ENCODE measurements around the gene CEP63. TPM values are rescaled to one million over a fixed set of nuclear protein-coding genes. Genes with fewer than 3 reads are reported as not detected.
A peak's percentile ranks its signal among the peaks of the same experiment; 100 is the strongest.
"Not testable (repeated sequence)": the region's sequence is repeated elsewhere in the genome, so short reads cannot be mapped to it uniquely, and the experiment has no call there.

Gene CEP63
- total and polyA plus RNA-seq, 2 experiments from 2014 or later, result 15.8 to 237 TPM

DNA sequence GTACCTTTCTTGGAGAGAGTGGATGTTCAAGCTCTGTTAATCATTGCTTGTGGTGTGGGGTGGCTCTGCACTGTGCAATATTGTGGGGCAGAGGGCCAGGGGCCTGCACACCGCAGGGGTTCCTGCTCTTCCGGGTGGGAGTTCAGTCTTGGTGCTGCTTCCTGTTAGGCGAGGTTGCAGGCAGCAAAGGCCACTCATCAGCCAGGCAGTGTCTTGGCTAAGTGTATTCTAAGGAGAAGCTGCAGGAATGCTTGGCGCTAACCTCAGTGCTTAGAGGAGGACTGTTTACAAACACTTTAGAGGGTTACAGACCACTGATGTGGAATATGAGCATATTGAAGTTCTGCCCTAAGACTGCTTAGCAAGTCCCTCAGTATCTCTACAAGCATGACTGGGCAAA is 81.7 kb downstream of the CEP63 start:
- no peaks in the 10 kb centered on the region for H3K9me2 ChIP-seq (replicated peaks; ENCODE audit: insufficient read depth)
- H3K27me3 ChIP-seq, result no peaks in the 10 kb centered on the region
- no peaks in the 10 kb centered on the region for H4K20me1 ChIP-seq (ENCODE audit: insufficient read depth, poor library complexity, severe bottlenecking)
- no peaks in the 10 kb centered on the region for H3K4me1 ChIP-seq (ENCODE audit: insufficient read depth)
- no peaks in the 10 kb centered on the region for H3K36me3 ChIP-seq (replicated peaks; ENCODE audit: insufficient read depth, low read depth)
- no peak overlapping the region for H3K4me3 ChIP-seq
- DNase-seq (ENCODE audit: low spot score), result no peak
- no peak for TF ChIP-seq CTCF (IDR thresholded peaks at IDR 0.05; ENCODE audit: poor library complexity)
- TF ChIP-seq EZH2 (IDR thresholded peaks at IDR 0.05; ENCODE audit: borderline replicate concordance), result no peak
- TF ChIP-seq EZH2phosphoT487 (IDR thresholded peaks at IDR 0.05; ENCODE audit: low read depth, severe bottlenecking, unreplicated experiment), result no peak
- 92% methylated on average over 4 of the region's 4 CpGs for WGBS (ENCODE audit: low lambda C conversion rate, missing lambda C conversion rate)
- H3K79me2 ChIP-seq, result no peaks in the 10 kb centered on the region
- no peak overlapping the region for H3K27ac ChIP-seq
- no peak overlapping the region for H2AFZ ChIP-seq
- no peaks in the 10 kb centered on the region for H3K9me3 ChIP-seq (ENCODE audit: low read depth)
- no peak overlapping the region for H3K4me2 ChIP-seq

GRCh38 chr3:134568790-134569189 is 82.9 kb downstream of the CEP63 start:
- no peak for TF ChIP-seq EZH2phosphoT487 (IDR thresholded peaks at IDR 0.05; ENCODE audit: low read depth, severe bottlenecking, unreplicated experiment)
- no peak for TF ChIP-seq EZH2 (IDR thresholded peaks at IDR 0.05; ENCODE audit: borderline replicate concordance)
- no peak for TF ChIP-seq CTCF (IDR thresholded peaks at IDR 0.05; ENCODE audit: poor library complexity)
- 79% methylated on average over 6 of the region's 6 CpGs for WGBS (ENCODE audit: low lambda C conversion rate, missing lambda C conversion rate)
- no peaks in the 10 kb centered on the region for H3K36me3 ChIP-seq (replicated peaks; ENCODE audit: insufficient read depth, low read depth)

DNA sequence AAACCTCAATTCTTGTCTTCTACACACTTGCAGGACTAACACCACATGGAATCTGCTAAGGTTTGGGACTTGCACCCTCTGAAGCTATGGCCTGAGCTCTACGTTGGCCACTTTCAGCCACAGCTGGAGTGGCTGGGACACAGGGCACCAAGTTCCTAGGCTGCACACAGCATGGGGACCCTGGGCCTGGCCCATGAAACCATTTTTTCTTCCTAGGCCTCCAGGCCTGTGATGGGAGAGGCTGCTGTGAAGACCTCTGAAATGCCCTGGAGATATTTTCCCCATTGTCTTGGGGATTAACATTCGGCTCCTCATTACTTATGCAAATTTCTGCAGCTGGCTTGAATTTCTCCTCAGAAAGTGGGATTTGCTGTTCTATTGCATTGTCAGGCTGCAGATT is 84.0 kb downstream of the CEP63 start:
- not testable (repeated sequence) for DNase-seq (ENCODE audit: low spot score); H3K4me1 ChIP-seq (ENCODE audit: insufficient read depth); H3K36me3 ChIP-seq (replicated peaks; ENCODE audit: insufficient read depth, low read depth); H4K20me1 ChIP-seq (ENCODE audit: insufficient read depth, poor library complexity, severe bottlenecking); H3K9me3 ChIP-seq (ENCODE audit: low read depth); H3K4me2 ChIP-seq; H3K9me2 ChIP-seq (replicated peaks; ENCODE audit: insufficient read depth); H3K27ac ChIP-seq; H3K79me2 ChIP-seq; H2AFZ ChIP-seq; H3K4me3 ChIP-seq; H3K27me3 ChIP-seq
- 92% methylated on average over 2 of the region's 2 CpGs for WGBS (ENCODE audit: low lambda C conversion rate, missing lambda C conversion rate)

More at GRCh38 chr3:134568790-134569189, 82.9 kb downstream of the CEP63 start:
- Histone ChIP-seq H3K27me3 (no peaks in the 10 kb centered on the region), H3K9me3 (ENCODE audit: low read depth) (peaks cover 4% of the 10 kb centered on the region), H3K27ac (no peak overlapping the region), H3K4me3 (no peak overlapping the region), H3K79me2 (no peaks in the 10 kb centered on the region), H2AFZ (no peak overlapping the region), H3K4me2 (no peak overlapping the region), H4K20me1 (ENCODE audit: insufficient read depth, poor library complexity, severe bottlenecking) (no peaks in the 10 kb centered on the region), H3K9me2 (replicated peaks; ENCODE audit: insufficient read depth) (no peaks in the 10 kb centered on the region), H3K4me1 (ENCODE audit: insufficient read depth) (no peaks in the 10 kb centered on the region)
- no peak for DNase-seq (ENCODE audit: low spot score)

DNA sequence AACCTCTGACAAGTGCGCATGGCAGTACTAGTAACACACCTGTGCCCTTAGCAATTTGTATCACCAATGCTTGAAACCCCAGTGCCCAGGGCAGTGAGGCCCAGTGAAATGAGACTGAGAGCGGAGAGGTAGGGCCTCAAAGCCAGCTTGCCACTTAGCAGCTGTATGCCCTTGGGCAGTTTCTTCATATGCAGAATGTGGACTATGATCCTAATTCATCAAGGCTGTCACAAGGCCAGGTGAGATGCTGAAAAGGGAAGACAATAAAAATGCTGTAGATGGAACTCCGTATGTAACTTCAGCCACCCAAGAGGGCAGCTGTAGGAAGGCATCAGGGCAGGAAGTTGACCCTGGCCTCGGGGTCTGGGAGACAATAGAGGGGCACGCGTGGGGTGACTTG is 90.6 kb downstream of the CEP63 start:
- Histone ChIP-seq H3K4me2 (no peak overlapping the region), H4K20me1 (ENCODE audit: insufficient read depth, poor library complexity, severe bottlenecking) (no peaks in the 10 kb centered on the region), H3K4me1 (ENCODE audit: insufficient read depth) (no peaks in the 10 kb centered on the region), H3K4me3 (no peak overlapping the region), H3K9me2 (replicated peaks; ENCODE audit: insufficient read depth) (no peaks in the 10 kb centered on the region), H3K36me3 (replicated peaks; ENCODE audit: insufficient read depth, low read depth) (no peaks in the 10 kb centered on the region), H3K79me2 (no peaks in the 10 kb centered on the region), H2AFZ (no peak overlapping the region), H3K9me3 (ENCODE audit: low read depth) (peaks cover 4% of the 10 kb centered on the region), H3K27me3 (no peaks in the 10 kb centered on the region), H3K27ac (peak overlapping the region; percentile 26)
- WGBS (ENCODE audit: low lambda C conversion rate, missing lambda C conversion rate), result 82% methylated on average over 6 of the region's 6 CpGs
- TF ChIP-seq EZH2 (IDR thresholded peaks at IDR 0.05; ENCODE audit: borderline replicate concordance) (no peak), CTCF (IDR thresholded peaks at IDR 0.05; ENCODE audit: poor library complexity) (no peak), EZH2phosphoT487 (IDR thresholded peaks at IDR 0.05; ENCODE audit: low read depth, severe bottlenecking, unreplicated experiment) (no peak)
- DNase-seq (ENCODE audit: low spot score), result peak; percentile 28

Measured in hepatocyte (in vitro differentiated cells).